Heart left ventricle (tissue), 16 donors: ENCODE results near the gene MRPL12. TPM values are rescaled to one million over a fixed set of nuclear protein-coding genes. Genes with fewer than 3 reads are reported as not detected.

Experiments
- ATAC-seq, 4 donors: fragments of 200-7000 bp; cut with Tn5 transposase; one replicate each; pipeline ENCODE4 v1.9.1; 2020 to 2022; ENCODE audit warnings: moderate library complexity in 4 of 4, mild to moderate bottlenecking in 3 of 4, moderate number of reproducible peaks in 1 of 4
- DNase-seq, 5 donors: peaks; one replicate each; pipeline ENCODE4 v3.0.0-alpha.2; 2020
- H3K27ac ChIP-seq, 12 donors: fragments of 200-600 bp; sonication (generic) in 4 of 12; one replicate each; pipeline versions ENCODE4 v1.5.0 to v1.8.0; 2016 to 2022; ENCODE audit warnings: mild to moderate bottlenecking in 2 of 12
- H3K27me3 ChIP-seq, 9 donors: fragments of 200-600 bp; sonication (generic) in 2 of 9; one replicate each; pipeline versions ENCODE4 v1.5.1 to v1.8.0; 2016 to 2022; ENCODE audit warnings: mild to moderate bottlenecking in 3 of 9
- H3K36me3 ChIP-seq, 9 donors: fragments of 200-600 bp; sonication (generic) in 2 of 9; one replicate each; pipeline versions ENCODE4 v1.5.0 to v1.8.0; 2018 to 2022; ENCODE audit warnings: mild to moderate bottlenecking in 2 of 9
- H3K4me1 ChIP-seq, 12 donors: fragments of 200-600 bp; sonication (generic) in 4 of 12; one replicate each; pipeline versions ENCODE4 v1.5.0 to v1.8.0; 2016 to 2022; ENCODE audit warnings: mild to moderate bottlenecking in 3 of 12
- H3K4me3 ChIP-seq, 12 donors: fragments of 200-600 bp; sonication (generic) in 4 of 12; one replicate each; pipeline versions ENCODE4 v1.5.0 to v1.8.0; 2017 to 2022; ENCODE audit warnings: mild to moderate bottlenecking in 9 of 12, moderate library complexity in 4 of 12
- H3K9me3 ChIP-seq, 12 donors: fragments of 200-600 bp; sonication (generic) in 4 of 12; one replicate each; pipeline versions ENCODE4 v1.5.0 to v1.8.0; 2016 to 2022; ENCODE audit warnings: mild to moderate bottlenecking in 1 of 12
- POLR2A ChIP-seq, 2 donors: fragments of 450-650 bp; IDR thresholded peaks; one replicate each; pipeline ENCODE4 v1.6.1; 2017; ENCODE audit warnings: antibody characterized with exemption in 2 of 2, mild to moderate bottlenecking in 2 of 2, moderate library complexity in 2 of 2
- WGBS, 4 donors: extraction: QIAGEN DNeasy Blood & Tissue Kit in 2 of 4; methylation state at CpG; one replicate each; pipeline versions ENCODE4 v1.1.5 to v1.1.7; 2013 to 2018; 5-methylcytosine and 5-hydroxymethylcytosine counted together
- intact Hi-C, 10 donors: fragments of 100-400 bp; cut with DNase I; formaldehyde crosslinking; loops; one replicate each; pipeline versions ENCODE4 v1.11.1 to v1.14.2; 2022
- polyA plus RNA-seq, 2 donors: library from polyadenylated mRNA; stranded (reverse); fragments of 200-250 nt; gene quantifications; one replicate each; pipeline ENCODE4 v1.2.3, GENCODE V29; 2013
- total RNA-seq, 9 donors: library from RNA; depleted of rRNA in 2 of 9; stranded (reverse); fragments of >200 nt in 2 of 9; fragmentation: NEBNext Ultra II Directional in 3 of 9; extraction: Animal tissue kit (Norgen Biotek cat#: 25700) in 3 of 9; gene quantifications; one replicate each; pipeline versions ENCODE4 v1.1.0 to v1.2.4, GENCODE V29; 2016 to 2023
- TF ChIP-seq, protein P1 (sequence below), 12 donors: fragments of 200-600 bp; sonication (generic) in 4 of 12; IDR thresholded peaks; one replicate each; pipeline versions ENCODE4 v1.5.0 to v1.8.0; 2018 to 2022; ENCODE audit warnings: antibody characterized with exemption in 12 of 12, mild to moderate bottlenecking in 5 of 12
- donor health status: ischemic (EF 13 %, LVEDD 7.1; RV severe dilation, severe dysfunction).
- donor health status: healthy with polysubstance abuse.
- donor health status: DM: no; HTN: yes; CAD: no.
- donor health status: DM: no; HTN: no; CAD: no.
- donor health status: ischemic (EF 25% LVEDD 6.9; RV normal size, moderate dysfunction).
- donor health status: ischemic (EF 25% LVEDD 5.7; RV mildly dilated, moderate dysfunction).
- donor health status: healthy.
- donor health status: DM: yes; HTN: yes; CAD: no.
- donor health status: ischemic (EF 35%, LVEDD 5.7; RV mildly dilated, moderate dysfunction).
- donor health status: nonischemic (EF 11% LVEDD 7.7; RV severe dilation, severe dysfunction).
- donor health status: DM: yes; HTN: yes; CAD: no.
- donor health status: PGD.
- donor health status: ischemic (EF 29% LVEDD 5.4; RV normal size, mild dysfunction).
- donor health status: nonischemic (EF 23%, LVEDD 6.1; RV moderate dilation, normal function).

The MRPL12 gene
- total and polyA plus RNA-seq, 11 donors: 98.8 to 525 (median 133) TPM

DNA sequence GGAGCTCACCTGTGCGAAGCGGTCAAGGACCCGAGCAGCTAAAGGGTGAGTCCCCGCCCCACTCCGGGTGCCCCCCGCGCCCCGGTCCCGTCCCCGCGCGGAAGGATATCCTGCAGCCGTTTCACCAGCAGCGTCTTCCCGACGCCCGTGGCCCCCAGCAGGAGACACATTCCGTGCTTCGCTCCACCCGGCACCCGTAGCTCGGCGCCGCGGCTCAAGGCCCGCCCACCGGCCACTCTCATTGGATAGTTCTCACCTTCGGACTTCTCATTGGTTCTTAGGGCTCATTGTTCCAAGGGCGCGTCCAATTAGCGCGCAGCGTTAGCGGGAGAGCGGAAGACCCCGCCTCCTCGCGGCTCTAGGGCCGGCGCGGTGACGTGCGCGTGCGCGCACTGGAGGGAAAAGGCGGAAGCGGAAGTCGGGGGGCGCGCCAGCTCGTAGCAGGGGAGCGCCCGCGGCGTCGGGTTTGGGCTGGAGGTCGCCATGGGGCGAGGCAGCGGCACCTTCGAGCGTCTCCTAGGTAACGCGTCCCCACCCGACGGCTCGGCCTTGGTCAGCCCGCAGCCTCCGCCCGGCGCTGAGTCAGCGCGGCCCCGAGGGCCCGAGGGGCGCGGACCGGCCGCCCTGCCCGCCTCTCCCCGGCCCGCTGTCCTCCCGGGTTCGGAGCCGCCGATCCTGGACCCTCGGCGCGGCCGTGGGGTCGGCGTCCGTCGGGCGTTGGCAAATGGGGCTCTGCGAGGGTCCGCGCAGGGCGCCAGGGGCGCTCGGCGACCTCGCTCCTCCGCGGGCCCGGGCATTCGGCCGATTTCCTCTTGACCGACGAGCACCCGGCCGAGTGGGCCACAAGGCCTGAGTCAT, 19.4 kb upstream of the MRPL12 start, which contains the start of the genes ARL16 and HGS:
TSS of gene ARL16 (minus strand) at position 214 of the 858 bp plus-strand sequence. CDS start at position 170, 44 bp downstream.
TSS of gene HGS (plus strand) at position 428 of the 858 bp plus-strand sequence. CDS start at position 484, 56 bp downstream.
- intact Hi-C loops: loop anchor here in 1 of 10 donors (2.0 kb wide), 1 partner anchor 17 kb away; the partner anchor contains the start of genes CCDC137 and OXLD1
- WGBS, 4 donors: 0 to 1% (median 1%) methylated on average over 30 to 112 of the region's 112 CpGs
- Histone ChIP-seq H3K36me3 (peaks cover 0 to 54% (median 33%) of the 10 kb centered on the region in 9 donors), H3K27me3 (no peaks in the 10 kb centered on the region), H3K9me3 (no peaks in the 10 kb centered on the region), H3K27ac (peak within 1 kb of the TSS; percentile 35 to 91 (median 85)), H3K4me1 (peaks cover 5 to 45% (median 26%) of the 10 kb centered on the region in 12 donors), H3K4me3 (peak within 1 kb of the TSS; percentile 85 to 100 (median 92))
- DNase-seq (peak; percentile 97 to 99 (median 98)), ATAC-seq (peak; percentile 99)
- peak in 1 of 2 donors; percentile 81 for TF ChIP-seq POLR2A (IDR thresholded peaks at IDR 0.05)
- TF ChIP-seq, protein P1, sequence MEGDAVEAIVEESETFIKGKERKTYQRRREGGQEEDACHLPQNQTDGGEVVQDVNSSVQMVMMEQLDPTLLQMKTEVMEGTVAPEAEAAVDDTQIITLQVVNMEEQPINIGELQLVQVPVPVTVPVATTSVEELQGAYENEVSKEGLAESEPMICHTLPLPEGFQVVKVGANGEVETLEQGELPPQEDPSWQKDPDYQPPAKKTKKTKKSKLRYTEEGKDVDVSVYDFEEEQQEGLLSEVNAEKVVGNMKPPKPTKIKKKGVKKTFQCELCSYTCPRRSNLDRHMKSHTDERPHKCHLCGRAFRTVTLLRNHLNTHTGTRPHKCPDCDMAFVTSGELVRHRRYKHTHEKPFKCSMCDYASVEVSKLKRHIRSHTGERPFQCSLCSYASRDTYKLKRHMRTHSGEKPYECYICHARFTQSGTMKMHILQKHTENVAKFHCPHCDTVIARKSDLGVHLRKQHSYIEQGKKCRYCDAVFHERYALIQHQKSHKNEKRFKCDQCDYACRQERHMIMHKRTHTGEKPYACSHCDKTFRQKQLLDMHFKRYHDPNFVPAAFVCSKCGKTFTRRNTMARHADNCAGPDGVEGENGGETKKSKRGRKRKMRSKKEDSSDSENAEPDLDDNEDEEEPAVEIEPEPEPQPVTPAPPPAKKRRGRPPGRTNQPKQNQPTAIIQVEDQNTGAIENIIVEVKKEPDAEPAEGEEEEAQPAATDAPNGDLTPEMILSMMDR (IDR thresholded peaks at IDR 0.05): no peak

DNA sequence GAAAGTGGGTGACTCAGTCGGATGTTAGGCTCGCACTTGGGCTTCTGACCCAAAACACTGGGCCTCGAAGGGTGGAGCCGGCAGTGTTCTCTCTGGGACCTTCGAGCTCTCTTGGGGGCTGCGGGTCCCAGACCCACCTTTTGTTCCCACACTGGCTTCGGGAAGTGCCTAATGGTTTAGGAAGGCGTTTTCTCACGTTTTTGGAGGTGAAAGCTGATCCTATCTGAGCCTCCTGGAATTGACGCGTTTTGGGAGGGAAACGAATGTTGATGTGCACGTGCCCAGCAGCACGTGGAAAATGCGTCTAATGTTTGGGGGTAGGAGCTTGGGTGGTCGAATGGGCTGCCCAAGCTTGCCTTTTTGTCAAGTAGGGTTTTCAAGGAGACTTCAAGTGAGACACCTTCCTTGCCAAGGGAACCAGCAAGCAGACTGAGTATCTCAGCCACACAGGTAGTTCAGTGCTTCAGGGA, 18.7 kb upstream of the MRPL12 start:
- DNase-seq (peak in 1 of 5 donors; percentile 57), ATAC-seq (peak in 2 of 4 donors; percentile 1 to 39)
- Histone ChIP-seq H3K27me3 (no peaks in the 10 kb centered on the region), H3K4me1 (peaks cover 5 to 45% (median 26%) of the 10 kb centered on the region in 12 donors), H3K4me3 (peak overlapping the region; percentile 85 to 100 (median 92)), H3K9me3 (no peaks in the 10 kb centered on the region), H3K27ac (peak overlapping the region; percentile 35 to 91 (median 84)), H3K36me3 (peaks cover 0 to 61% (median 39%) of the 10 kb centered on the region in 9 donors)
- 1 to 7% (median 5%) methylated on average over 14 to 16 of the region's 16 CpGs for WGBS, 4 donors
- intact Hi-C loops: no loop called here
- no peak for TF ChIP-seq POLR2A (IDR thresholded peaks at IDR 0.05)
- TF ChIP-seq, protein P1 (IDR thresholded peaks at IDR 0.05): no peak

DNA sequence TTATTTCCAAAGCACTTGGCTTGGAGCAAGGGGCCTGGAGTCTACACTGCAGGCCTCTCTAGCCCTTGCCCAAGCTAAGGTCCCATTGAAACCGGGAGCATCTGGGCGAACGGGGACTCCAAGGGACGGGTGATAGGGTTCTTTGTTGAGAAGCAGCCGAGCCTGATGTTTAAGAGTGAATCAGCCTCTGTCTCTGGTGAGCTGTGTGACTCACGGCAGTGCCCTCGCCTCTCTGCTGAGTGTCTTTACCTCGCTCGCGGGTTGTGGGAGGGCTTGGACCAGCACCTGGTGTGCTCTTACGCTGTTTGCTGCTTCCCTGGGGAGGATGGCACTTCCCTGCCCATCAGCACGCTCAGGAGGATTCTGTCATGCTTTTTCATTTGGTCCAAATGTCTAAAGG, 18.1 kb upstream of the MRPL12 start:
- TF ChIP-seq POLR2A (IDR thresholded peaks at IDR 0.05): no peak
- H3K4me1 ChIP-seq: peaks cover 5 to 40% (median 26%) of the 10 kb centered on the region in 12 donors
- peak overlapping the region in 3 of 12 donors; percentile 82 to 91 (median 90) for H3K27ac ChIP-seq
- H3K4me3 ChIP-seq: peak overlapping the region in 11 of 12 donors; percentile 85 to 100 (median 93)
- peaks cover 0 to 67% (median 45%) of the 10 kb centered on the region in 9 donors for H3K36me3 ChIP-seq
- DNase-seq: no peak
- no peaks in the 10 kb centered on the region for H3K9me3 ChIP-seq
- 75 to 83% (median 82%) methylated on average over 11 to 12 of the region's 12 CpGs for WGBS, 4 donors
- no peaks in the 10 kb centered on the region for H3K27me3 ChIP-seq
- no peak for ATAC-seq
- intact Hi-C loops: no loop called here

DNA sequence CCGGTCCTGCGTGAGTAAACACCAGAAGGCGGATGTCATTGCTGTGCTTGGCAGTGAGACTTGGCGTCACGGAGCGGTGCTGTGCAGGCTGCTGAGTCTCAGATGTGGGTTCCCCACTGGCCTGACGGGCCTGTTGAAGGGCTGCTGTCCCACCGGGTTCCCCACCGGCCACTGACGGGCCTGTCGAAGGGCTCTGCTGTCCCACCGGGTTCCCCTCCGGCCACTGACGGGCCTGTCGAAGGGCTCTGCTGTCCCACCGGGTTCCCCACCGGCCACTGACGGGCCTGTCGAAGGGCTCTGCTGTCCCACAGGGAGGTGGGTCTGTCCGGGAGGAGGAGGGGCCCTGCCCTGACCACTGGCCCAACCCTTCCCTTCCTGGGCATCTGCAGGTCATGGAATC, 16.6 kb upstream of the MRPL12 start:
- Histone ChIP-seq H3K27me3 (no peaks in the 10 kb centered on the region), H3K4me1 (peaks cover 5 to 34% (median 26%) of the 10 kb centered on the region in 12 donors), H3K4me3 (no peak overlapping the region), H3K9me3 (no peaks in the 10 kb centered on the region), H3K36me3 (peaks cover 0 to 71% (median 56%) of the 10 kb centered on the region in 9 donors), H3K27ac (no peak overlapping the region)
- no peak for DNase-seq
- intact Hi-C loops: no loop called here
- no peak for TF ChIP-seq POLR2A (IDR thresholded peaks at IDR 0.05)
- TF ChIP-seq, protein P1 (IDR thresholded peaks at IDR 0.05): no peak
- no peak for ATAC-seq
- 90 to 93% (median 91%) methylated on average over 17 to 20 of the region's 20 CpGs for WGBS, 4 donors
